C4-2B (cell line): ENCODE results near the gene S100A5.
"Not testable (repeated sequence)": the region's sequence is repeated elsewhere in the genome, so short reads cannot be mapped to it uniquely, and the experiment has no call there.

ENCODE experiments used
- H3K27ac ChIP-seq: fragments of 450-650 bp; 2 replicates; pipeline ENCODE4 v1.5.1; 2017
- ZFX ChIP-seq: fragments of 450-650 bp; IDR thresholded peaks from 2 replicates; pipeline ENCODE4 v1.6.1; 2017
- TF ChIP-seq, protein P1 (sequence below): fragments of 450-650 bp; conservative IDR thresholded peaks from 2 replicates; pipeline ENCODE4 v1.5.1; 2017; ENCODE audit warnings: mild to moderate bottlenecking

Gene S100A5, protein sequence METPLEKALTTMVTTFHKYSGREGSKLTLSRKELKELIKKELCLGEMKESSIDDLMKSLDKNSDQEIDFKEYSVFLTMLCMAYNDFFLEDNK

DNA sequence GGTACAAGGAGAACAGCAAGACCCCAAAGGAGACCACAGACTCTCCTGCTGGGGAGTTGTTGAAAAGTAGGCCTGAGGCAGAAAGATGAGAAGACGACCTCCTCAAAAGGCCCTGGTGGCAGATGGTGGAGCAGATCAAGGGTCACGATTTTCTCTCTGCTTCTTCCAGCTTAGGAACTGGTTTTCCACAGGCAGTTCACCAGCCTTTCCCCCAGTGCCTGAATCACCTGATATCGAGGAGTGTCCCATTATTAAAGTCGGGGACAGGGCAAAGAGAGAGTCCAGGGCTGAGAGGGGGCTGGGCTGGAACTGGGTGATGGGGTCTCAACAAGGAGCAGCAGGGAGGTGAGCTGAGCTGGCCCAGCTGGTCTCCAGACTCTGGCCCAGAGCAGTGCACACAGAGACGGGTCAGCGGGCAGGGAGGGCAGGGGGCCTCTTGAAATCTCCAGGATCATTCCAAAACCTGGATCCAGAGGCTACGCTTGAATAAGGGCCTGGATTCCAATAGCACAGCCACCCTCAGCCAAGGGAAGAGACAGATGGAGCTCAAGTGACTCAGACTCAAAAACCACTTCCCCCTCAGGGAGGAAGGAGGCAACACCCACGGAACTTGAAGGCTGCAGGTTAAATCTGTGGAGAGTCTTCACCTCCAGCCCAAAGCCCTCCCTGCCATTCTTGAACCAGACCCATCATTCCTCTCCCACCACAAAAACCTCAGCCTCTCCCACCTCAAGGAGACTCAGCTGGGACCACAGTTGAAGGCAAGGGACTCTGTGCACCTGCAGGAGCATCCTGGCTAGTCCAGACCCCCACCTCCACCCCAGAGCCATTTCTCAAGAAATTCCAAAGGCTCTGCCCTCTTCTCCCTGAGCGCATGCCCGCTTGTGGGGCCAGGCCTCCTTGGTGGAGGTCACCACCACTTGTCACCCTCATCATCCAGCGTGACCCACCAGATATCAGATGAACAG is at the start of gene S100A5:
TSS of gene S100A5 (minus strand) at position 541 of the 968 bp plus-strand sequence. CDS start 743 bp downstream, outside the sequence.
- no peak within 1 kb of the TSS for H3K27ac ChIP-seq
- TF ChIP-seq, protein P1, sequence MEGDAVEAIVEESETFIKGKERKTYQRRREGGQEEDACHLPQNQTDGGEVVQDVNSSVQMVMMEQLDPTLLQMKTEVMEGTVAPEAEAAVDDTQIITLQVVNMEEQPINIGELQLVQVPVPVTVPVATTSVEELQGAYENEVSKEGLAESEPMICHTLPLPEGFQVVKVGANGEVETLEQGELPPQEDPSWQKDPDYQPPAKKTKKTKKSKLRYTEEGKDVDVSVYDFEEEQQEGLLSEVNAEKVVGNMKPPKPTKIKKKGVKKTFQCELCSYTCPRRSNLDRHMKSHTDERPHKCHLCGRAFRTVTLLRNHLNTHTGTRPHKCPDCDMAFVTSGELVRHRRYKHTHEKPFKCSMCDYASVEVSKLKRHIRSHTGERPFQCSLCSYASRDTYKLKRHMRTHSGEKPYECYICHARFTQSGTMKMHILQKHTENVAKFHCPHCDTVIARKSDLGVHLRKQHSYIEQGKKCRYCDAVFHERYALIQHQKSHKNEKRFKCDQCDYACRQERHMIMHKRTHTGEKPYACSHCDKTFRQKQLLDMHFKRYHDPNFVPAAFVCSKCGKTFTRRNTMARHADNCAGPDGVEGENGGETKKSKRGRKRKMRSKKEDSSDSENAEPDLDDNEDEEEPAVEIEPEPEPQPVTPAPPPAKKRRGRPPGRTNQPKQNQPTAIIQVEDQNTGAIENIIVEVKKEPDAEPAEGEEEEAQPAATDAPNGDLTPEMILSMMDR = no peak
- no peak for TF ChIP-seq ZFX

DNA sequence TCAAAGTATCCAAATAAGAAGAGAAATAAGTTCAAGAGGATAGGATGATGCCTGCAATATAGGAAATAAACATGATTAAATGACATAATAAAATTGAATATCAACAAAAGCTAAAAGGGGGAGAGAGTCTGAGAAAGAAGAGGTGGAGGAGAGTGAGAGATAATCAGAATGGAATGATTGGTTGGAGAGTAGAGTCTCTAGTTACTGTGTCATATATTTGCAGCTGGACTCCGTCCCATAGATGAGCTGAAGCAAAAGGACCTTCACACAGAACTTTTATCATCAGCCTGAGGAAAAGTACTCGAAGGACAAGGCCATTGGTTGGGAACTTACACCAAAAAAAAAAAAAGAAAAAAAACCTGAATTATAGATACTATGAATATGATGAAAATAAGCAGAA is 47.7 kb upstream of the S100A5 start:
- TF ChIP-seq, protein P1 = no peak
- no peak for TF ChIP-seq ZFX
- H3K27ac ChIP-seq = no peak overlapping the region

DNA sequence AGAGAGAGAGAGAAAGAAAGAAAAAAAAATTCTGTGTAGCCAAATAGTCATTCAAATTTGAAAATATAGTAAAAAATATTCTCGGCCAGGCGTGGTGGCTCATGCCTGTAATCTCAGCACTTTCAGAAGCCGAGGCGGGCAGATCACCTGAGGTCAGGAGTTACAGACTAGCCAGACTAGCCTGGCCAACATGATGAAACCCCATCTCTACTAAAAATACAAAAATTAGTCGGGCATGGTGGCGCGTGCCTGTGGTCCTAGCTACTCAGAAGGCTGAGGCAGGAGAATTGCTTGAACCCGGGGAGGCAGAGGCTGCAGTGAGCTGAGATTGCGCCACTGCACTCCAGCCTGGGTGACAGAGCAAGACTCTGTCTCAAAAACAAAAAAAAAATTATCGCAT is 47.3 kb upstream of the S100A5 start:
- not testable (repeated sequence) for H3K27ac ChIP-seq

DNA sequence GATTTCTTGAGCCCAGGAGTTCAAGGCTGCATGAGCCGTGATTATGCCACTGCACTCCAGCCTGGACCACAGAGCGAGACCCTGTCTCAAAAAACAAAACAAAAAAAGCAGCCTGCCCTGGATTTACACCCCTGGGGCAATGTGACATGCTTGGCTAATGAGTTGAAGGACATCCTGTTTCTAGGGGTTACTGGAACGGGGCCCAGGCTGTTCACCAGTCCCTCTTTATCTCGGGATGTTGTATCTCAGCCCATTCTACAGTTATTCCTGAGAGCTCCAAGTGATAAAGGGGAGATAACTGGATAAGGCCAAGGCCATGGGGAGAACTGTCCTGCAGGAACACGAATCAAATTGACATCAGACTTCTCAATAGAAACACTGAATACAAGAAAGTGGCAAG is 46.6 kb upstream of the S100A5 start:
- TF ChIP-seq, protein P1 = no peak
- TF ChIP-seq ZFX = no peak
- H3K27ac ChIP-seq = no peak overlapping the region

DNA sequence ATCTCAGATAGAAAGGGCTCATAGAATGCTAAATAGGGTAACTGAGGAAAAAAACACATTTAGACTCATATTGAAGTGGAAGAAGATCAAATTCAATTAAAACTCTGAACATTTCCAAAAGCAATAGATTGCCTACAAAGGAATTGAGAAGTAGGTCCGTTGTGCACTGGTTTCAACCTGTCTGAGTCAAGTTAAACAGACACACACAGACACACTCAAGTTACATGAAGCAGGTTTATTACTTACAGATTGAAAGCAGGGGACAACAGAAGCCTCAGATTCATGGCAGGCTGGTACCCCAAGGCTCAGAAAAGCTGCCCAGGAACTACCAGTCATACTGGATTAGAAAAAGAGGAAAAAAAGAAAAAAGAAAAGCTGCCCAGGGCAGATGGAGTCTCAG is 45.6 kb upstream of the S100A5 start:
- no peak overlapping the region for H3K27ac ChIP-seq
- no peak for TF ChIP-seq ZFX
- TF ChIP-seq, protein P1 = no peak

DNA sequence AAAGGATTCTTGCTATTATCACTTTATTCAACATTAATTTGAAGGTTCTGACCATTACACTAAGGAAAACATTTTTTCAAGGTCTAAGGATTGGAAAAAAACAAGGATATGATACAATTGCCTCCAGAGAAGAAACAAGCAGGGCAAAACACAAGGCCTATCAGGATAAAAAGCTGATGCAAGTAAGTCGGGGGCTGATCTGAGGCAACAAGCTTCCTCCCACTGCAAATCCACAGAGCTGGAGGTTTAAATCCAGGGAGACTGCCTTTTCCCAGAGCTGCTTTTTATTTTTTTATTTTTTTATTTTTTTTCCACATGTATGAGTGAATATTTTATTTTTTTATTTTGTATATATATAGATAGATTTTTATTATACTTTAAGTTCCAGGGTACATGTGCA is 44.3 kb upstream of the S100A5 start:
- no peak overlapping the region for H3K27ac ChIP-seq
- TF ChIP-seq, protein P1 = no peak
- TF ChIP-seq ZFX = no peak

DNA sequence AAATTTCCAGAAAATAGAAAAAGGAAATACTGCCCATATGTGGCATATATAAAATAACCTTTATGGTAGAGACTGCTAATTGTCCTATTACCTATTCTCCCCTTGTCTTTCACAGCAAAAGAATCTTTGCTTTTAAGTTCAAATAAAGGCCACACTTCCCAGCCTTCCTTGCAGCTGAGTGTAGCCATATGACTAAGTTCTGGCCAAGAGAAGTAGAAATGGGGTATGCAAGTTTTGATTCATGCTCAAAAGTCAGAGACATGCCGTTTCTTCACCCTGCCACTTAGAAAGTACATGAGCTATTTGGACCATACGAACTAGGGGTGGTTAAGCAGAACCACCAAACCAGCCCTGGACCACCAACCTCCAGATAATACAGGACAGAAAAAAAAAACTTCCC is 43.2 kb upstream of the S100A5 start:
- TF ChIP-seq ZFX = no peak
- TF ChIP-seq, protein P1 = no peak
- no peak overlapping the region for H3K27ac ChIP-seq

DNA sequence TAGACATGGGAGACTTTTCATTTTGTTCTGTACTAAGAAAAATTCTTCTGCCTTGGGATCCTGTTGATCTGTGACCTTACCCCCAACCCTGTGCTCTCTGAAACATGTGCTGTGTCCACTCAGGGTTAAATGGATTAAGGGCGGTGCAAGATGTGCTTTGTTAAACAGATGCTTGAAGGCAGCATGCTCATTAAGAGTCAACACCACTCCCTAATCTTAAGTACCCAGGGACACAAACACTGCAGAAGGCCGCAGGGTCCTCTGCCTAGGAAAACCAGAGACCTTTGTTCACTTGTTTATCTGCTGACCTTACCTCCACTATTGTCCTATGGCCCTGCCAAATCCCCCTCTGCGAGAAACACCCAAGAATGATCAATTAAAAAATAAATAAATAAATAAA is 42.8 kb upstream of the S100A5 start:
- not testable (repeated sequence) for H3K27ac ChIP-seq

DNA sequence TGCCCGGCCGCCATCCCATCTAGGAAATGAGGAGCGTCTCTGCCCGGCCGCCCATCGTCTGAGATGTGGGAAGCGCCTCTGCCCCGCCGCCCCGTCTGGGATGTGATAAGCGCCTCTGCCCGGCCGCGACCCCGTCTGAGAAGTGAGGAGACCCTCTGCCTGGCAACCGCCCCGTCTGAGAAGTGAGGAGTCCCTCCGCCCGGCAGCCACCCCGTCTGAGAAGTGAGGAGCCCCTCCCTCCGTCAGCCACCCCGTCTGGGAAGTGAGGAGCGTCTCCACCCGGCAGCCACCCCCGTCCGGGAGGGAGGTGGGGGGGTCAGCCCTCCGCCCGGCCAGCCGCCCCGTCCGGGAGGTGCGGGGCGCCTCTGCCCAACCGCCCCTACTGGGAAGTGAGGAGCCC is 42.1 kb upstream of the S100A5 start:
- not testable (repeated sequence) for H3K27ac ChIP-seq
